ENCODE results near the gene COL23A1. TPM values are rescaled to one million over a fixed set of nuclear protein-coding genes. Genes with fewer than 3 reads are reported as not detected.

COL23A1 gene
- total and polyA plus RNA-seq, 2 donors (not counting 1 experiment from before 2014, with no cell fraction given) = 0.20 TPM; not detected in 1

GRCh38 chr5:178232124-178232919 lies 357.9 kb downstream of the COL23A1 start, which contains the start of gene PHYKPL:
TSS of gene PHYKPL (minus strand) at chr5:178232802. CDS start at chr5:178232550, 252 bp downstream.
- peak within 1 kb of the TSS; percentile 81 for H2AFZ ChIP-seq (ENCODE audit: insufficient read depth, low read depth, low read length, poor library complexity, severe bottlenecking)
- H3K4me1 Mint-ChIP-seq = peaks cover 50% of the 10 kb centered on the region
- peak within 1 kb of the TSS; percentile 77 to 88 for H3K27ac ChIP-seq (ENCODE audit: low read length in 2 of 2)
- POLR2A ChIA-PET = interaction anchor here (1.5 to 2.7 kb wide), 2 partner anchors 25 to 28 kb away, joined by 4 to 12 read pairs; partner anchors contain the start of gene HNRNPAB
- TF ChIP-seq CTCF (IDR thresholded peaks at IDR 0.05) (no peak), EZH2 (IDR thresholded peaks at IDR 0.05; ENCODE audit: borderline replicate concordance, insufficient read depth, low read depth, low read length, poor library complexity, severe bottlenecking) (no peak)
- H3K4me3 Mint-ChIP-seq = peak within 1 kb of the TSS; percentile 87
- under 1% methylated on average over 101 of the region's 102 CpGs for WGBS (ENCODE audit: insufficient coverage)
- H3K9me3 ChIP-seq (ENCODE audit: control extremely low read depth in 1 of 3, control insufficient read depth in 2 of 3, insufficient read depth in 1 of 3, low read length in 2 of 3) = no peaks in the 10 kb centered on the region
- H3K27me3 Mint-ChIP-seq = no peaks in the 10 kb centered on the region
- intact Hi-C loops (cut with micrococcal nuclease) = loop anchor here (1.0 to 10.0 kb wide), 4 partner anchors 28 to 626 kb away; partner anchors contain the start of genes CLK4, HNRNPAB and ZNF354B
- H3K4me3 ChIP-seq (ENCODE audit: control extremely low read depth in 1 of 5, extremely low read depth in 1 of 5, insufficient read depth in 1 of 5, low read depth in 2 of 5, low read length in 4 of 5) = peak within 1 kb of the TSS; percentile 49 to 85 (median 71)
- peaks cover 2 to 41% of the 10 kb centered on the region in 2 experiments for H3K36me3 ChIP-seq (replicated peaks in 1 of 2; ENCODE audit: control extremely low read depth in 1 of 2, control insufficient read depth in 1 of 2, extremely low read depth in 1 of 2, insufficient read depth in 2 of 2, low read length in 1 of 2)
- DNase-seq = peak; percentile 83
- H3K27me3 ChIP-seq (replicated peaks in 1 of 4; ENCODE audit: control extremely low read depth in 1 of 4, control insufficient read depth in 3 of 4, insufficient read depth in 4 of 4, low read length in 3 of 4) = no peaks in the 10 kb centered on the region
- H3K27ac Mint-ChIP-seq = peak within 1 kb of the TSS; percentile 93
- peak; percentile 71 for ATAC-seq (ENCODE audit: low read depth)
- peak within 1 kb of the TSS; percentile 86 for H3K4me2 ChIP-seq (replicated peaks; ENCODE audit: low read depth, low read length, poor library complexity, severe bottlenecking)
- CTCF ChIA-PET = interaction anchor here (1.7 kb wide), 1 partner anchor 156 kb away, joined by 4 read pairs; no protein-coding TSS in a partner anchor
- H3K4me1 ChIP-seq (ENCODE audit: control insufficient read depth in 2 of 2, insufficient read depth in 2 of 2, low read length in 2 of 2) = peaks cover 21 to 46% of the 10 kb centered on the region in 2 donors
- peak within 1 kb of the TSS; percentile 73 for H3K9ac ChIP-seq (ENCODE audit: low read length)
- peaks cover 48% of the 10 kb centered on the region for H4K20me1 ChIP-seq (ENCODE audit: control insufficient read depth, insufficient read depth, low read length, poor library complexity, severe bottlenecking)
- no peaks in the 10 kb centered on the region for H3K9me3 Mint-ChIP-seq (ENCODE audit: insufficient read depth)
- H3K79me2 ChIP-seq (ENCODE audit: control insufficient read depth, insufficient read depth, low read length) = peaks cover 45% of the 10 kb centered on the region

All from B cell (primary cell).